ENCODE data around the gene ARHGAP6. TPM values are rescaled to one million over a fixed set of nuclear protein-coding genes. Genes with fewer than 3 reads are reported as not detected.
"Not testable (repeated sequence)": the region's sequence is repeated elsewhere in the genome, so short reads cannot be mapped to it uniquely, and the experiment has no call there.

ARHGAP6 gene
- polyA plus RNA-seq, 2 of the 4 experiments (the other 2 are of a cell fraction) = 0.04 TPM; not detected in 1

- WGBS (ENCODE audit: missing lambda C conversion rate) = 10% methylated on average over 3 of the region's 3 CpGs
- H3K4me2 ChIP-seq = no peak overlapping the region
- ATAC-seq (no peak; a peak in 1 of 6 replicates), DNase-seq (ENCODE audit: low read depth in 1 of 2, low spot score in 1 of 2) (peak in 1 of 2 experiments; percentile 4), FAIRE-seq (no peak)
- no peaks in the 10 kb centered on the region for H3K4me1 ChIP-seq
- no peaks in the 10 kb centered on the region for H3K9me3 ChIP-seq
- CTCF ChIA-PET = no interaction called here
- no peak overlapping the region for H3K27ac ChIP-seq
- H3K4me3 ChIP-seq = no peak overlapping the region
- POLR2A ChIA-PET = no interaction called here
- TF ChIP-seq RCOR1 (IDR thresholded peaks at IDR 0.05; ENCODE audit: low read depth, low read length) (no peak), HEYL (CRISPR knock-in tag; IDR thresholded peaks at IDR 0.05) (no peak), CTCF (IDR thresholded peaks at IDR 0.05) (no peak), KDM5A (IDR thresholded peaks at IDR 0.05) (no peak), E2F6 (IDR thresholded peaks at IDR 0.05; ENCODE audit: borderline replicate concordance, low read depth) (no peak)
Observed at GRCh38 chrX:11509786-11510185, 155.9 kb downstream of the ARHGAP6 start.

- Histone ChIP-seq H3K27ac (no peak overlapping the region), H3K9me3 (no peaks in the 10 kb centered on the region), H3K4me3 (no peak overlapping the region), H3K4me2 (no peak overlapping the region), H3K4me1 (no peaks in the 10 kb centered on the region)
- 5% methylated on average over 2 of the region's 2 CpGs for WGBS (ENCODE audit: missing lambda C conversion rate)
- no peak for TF ChIP-seq ZSCAN20 (CRISPR knock-in tag; IDR thresholded peaks at IDR 0.05)
- POLR2A ChIA-PET = no interaction called here
- FAIRE-seq (no peak), DNase-seq (ENCODE audit: low read depth in 1 of 2, low spot score in 1 of 2) (peak in 1 of 2 experiments; percentile 2), ATAC-seq (no peak)
- CTCF ChIA-PET = no interaction called here
Observed at GRCh38 chrX:11504234-11504633, 161.5 kb downstream of the ARHGAP6 start.

- no peak overlapping the region for H3K4me2 ChIP-seq
- no peak for ATAC-seq
- FAIRE-seq = no peak
- TF ChIP-seq MAX (IDR thresholded peaks at IDR 0.05) = no peak
- no peak for TF ChIP-seq RAD21 (conservative IDR thresholded peaks at IDR 0.05 in 1 of 2, IDR thresholded peaks at IDR 0.05 in 1 of 2)
- no peak for TF ChIP-seq HES2 (IDR thresholded peaks at IDR 0.05)
- TF ChIP-seq EP300 (IDR thresholded peaks at IDR 0.05) = no peak
- TF ChIP-seq HOXB13 (CRISPR knock-in tag; IDR thresholded peaks at IDR 0.05; ENCODE audit: low read depth) = no peak
- TF ChIP-seq E2F6 (IDR thresholded peaks at IDR 0.05; ENCODE audit: borderline replicate concordance, low read depth) = no peak
- TF ChIP-seq HOXB5 (CRISPR knock-in tag; IDR thresholded peaks at IDR 0.05) = no peak
- TF ChIP-seq PBX3 (IDR thresholded peaks at IDR 0.05) = no peak
- no peak for TF ChIP-seq EHF (CRISPR knock-in tag; IDR thresholded peaks at IDR 0.05)
- TF ChIP-seq MYC (IDR thresholded peaks at IDR 0.05; ENCODE audit: borderline replicate concordance, low read length) = no peak
- TF ChIP-seq FOSL2 (IDR thresholded peaks at IDR 0.05) = no peak
- TF ChIP-seq FOSL2 (CRISPR knock-in tag; IDR thresholded peaks at IDR 0.05) = no peak
- no peak for TF ChIP-seq BHLHE40 (IDR thresholded peaks at IDR 0.05; ENCODE audit: low read depth, low read length)
- TF ChIP-seq RNF2 (IDR thresholded peaks at IDR 0.05; ENCODE audit: borderline replicate concordance, low read depth) = no peak
- TF ChIP-seq CHD4 (IDR thresholded peaks at IDR 0.05; ENCODE audit: borderline replicate concordance) = no peak
- no peak for TF ChIP-seq SREBF2 (IDR thresholded peaks at IDR 0.05)
- no peak for TF ChIP-seq TP53 (CRISPR knock-in tag; IDR thresholded peaks at IDR 0.05)
- no peak for TF ChIP-seq CTCF (IDR thresholded peaks at IDR 0.05)
- TF ChIP-seq KDM1A (IDR thresholded peaks at IDR 0.05; ENCODE audit: low read depth) = no peak
- 18% methylated on average over 5 of the region's 5 CpGs for WGBS (ENCODE audit: missing lambda C conversion rate)
- no peaks in the 10 kb centered on the region for H3K4me1 ChIP-seq
- H3K4me3 ChIP-seq = no peak overlapping the region
- H3K9me3 ChIP-seq = no peaks in the 10 kb centered on the region
- H3K27ac ChIP-seq = no peak overlapping the region
- ChIA-PET POLR2A (no interaction called here), CTCF (no interaction called here)
- no peak for DNase-seq (ENCODE audit: low read depth in 1 of 2, low spot score in 1 of 2)
Observed at GRCh38 chrX:11499076-11500044, 166.4 kb downstream of the ARHGAP6 start.

- H3K27ac ChIP-seq; FAIRE-seq; H3K4me3 ChIP-seq; POLR2A ChIA-PET; CTCF ChIA-PET; H3K4me2 ChIP-seq; H3K9me3 ChIP-seq; H3K4me1 ChIP-seq; ATAC-seq; DNase-seq (ENCODE audit: low read depth in 1 of 2, low spot score in 1 of 2): not testable (repeated sequence)
- WGBS (ENCODE audit: missing lambda C conversion rate) = 45% methylated on average over 2 of the region's 2 CpGs
Observed at GRCh38 chrX:11491375-11491774, 174.3 kb downstream of the ARHGAP6 start.

Measured in A549 (cell line).